Osteoblast (primary cell): ENCODE measurements around the gene AQP7. TPM values are rescaled to one million over a fixed set of nuclear protein-coding genes. Genes with fewer than 3 reads are reported as not detected.
A peak's percentile ranks its signal among the peaks of the same experiment; 100 is the strongest.

ENCODE experiments used
- DNase-seq: peaks from one replicate; pipeline ENCODE4 v3.0.0; 2011; ENCODE audit warnings: low spot score, mixed read lengths; ENCODE audit not compliant: insufficient read length; ENCODE audit errors: missing footprints
- H2AFZ ChIP-seq: 2 replicates; pipeline ENCODE4 v1.6.0; 2011; ENCODE audit warnings: mild to moderate bottlenecking, low read length
- H3K27ac ChIP-seq: 2 replicates; pipeline ENCODE4 v1.5.1; 2011; ENCODE audit warnings: mild to moderate bottlenecking, low read depth, low read length, moderate library complexity
- H3K27me3 ChIP-seq: 2 replicates; pipeline ENCODE4 v1.6.0; 2012; ENCODE audit warnings: mild to moderate bottlenecking, control low read depth, inconsistent platforms, low read length, moderate library complexity; ENCODE audit not compliant: insufficient read depth
- H3K36me3 ChIP-seq: 2 replicates; pipeline ENCODE4 v1.5.1; 2011; ENCODE audit warnings: mild to moderate bottlenecking, low read length, control low read depth, moderate library complexity; ENCODE audit not compliant: insufficient read depth
- H3K4me1 ChIP-seq: 2 replicates; pipeline ENCODE4 v1.5.1; 2011; ENCODE audit warnings: mild to moderate bottlenecking, low read length, control low read depth, moderate library complexity; ENCODE audit not compliant: insufficient read depth
- H3K4me2 ChIP-seq: 2 replicates; pipeline ENCODE4 v1.6.0; 2011; ENCODE audit warnings: mild to moderate bottlenecking, low read length; ENCODE audit not compliant: insufficient read depth
- H3K4me3 ChIP-seq: fragments of 200-600 bp; sonication (generic); 3 replicates; pipeline ENCODE4 v1.5.1; 2012; ENCODE audit warnings: mild to moderate bottlenecking, low read length, inconsistent platforms; ENCODE audit not compliant: insufficient read depth
- H3K79me2 ChIP-seq: 2 replicates; pipeline ENCODE4 v1.6.0; 2012; ENCODE audit warnings: mild to moderate bottlenecking, low read length, control low read depth, inconsistent platforms; ENCODE audit not compliant: insufficient read depth
- H3K9me3 ChIP-seq: 2 replicates; pipeline ENCODE4 v1.5.1; 2011; ENCODE audit warnings: low read depth, low read length, control low read depth
- H4K20me1 ChIP-seq: 2 replicates; pipeline ENCODE4 v1.6.0; 2012; ENCODE audit warnings: mild to moderate bottlenecking, low read length, control low read depth; ENCODE audit not compliant: insufficient read depth
- total RNA-seq: library from RNA; depleted of rRNA; stranded (reverse); fragments of >200 nt; gene quantifications from 2 replicates; pipeline ENCODE4 v1.2.3, GENCODE V29; 2012
- TF ChIP-seq, protein P1 (sequence below): IDR thresholded peaks from 2 replicates; pipeline ENCODE4 v1.5.1; 2011; ENCODE audit warnings: mild to moderate bottlenecking, low read depth, low read length, moderate library complexity; ENCODE audit errors: extremely low read depth

AQP7 gene
- total RNA-seq, 1 donor: not detected

DNA sequence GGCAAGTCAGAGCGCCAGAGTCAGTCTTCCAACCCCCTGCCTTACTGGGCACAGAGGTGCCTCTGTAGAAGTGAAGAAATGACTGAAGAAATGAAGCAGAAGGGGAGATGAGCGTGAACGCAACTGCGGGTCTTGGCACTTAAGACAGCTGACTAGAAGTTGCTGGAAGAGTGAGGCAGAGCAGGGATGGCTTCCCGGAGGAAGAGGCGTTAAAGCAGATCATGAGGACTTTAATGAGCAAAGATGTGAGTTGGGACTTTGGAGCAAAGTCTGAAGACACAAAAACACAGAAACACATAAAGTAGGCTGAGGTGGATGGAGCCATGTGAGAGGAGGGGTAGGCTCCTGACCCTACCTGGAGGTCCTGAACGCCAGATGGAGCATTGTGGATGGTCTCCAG lies 37.8 kb upstream of the AQP7 start:
- Histone ChIP-seq H3K36me3 (no peaks in the 10 kb centered on the region), H2AFZ (no peak overlapping the region), H4K20me1 (no peaks in the 10 kb centered on the region), H3K9me3 (no peaks in the 10 kb centered on the region), H3K27ac (no peak overlapping the region), H3K79me2 (no peaks in the 10 kb centered on the region), H3K27me3 (peaks cover 32% of the 10 kb centered on the region), H3K4me3 (no peak overlapping the region), H3K4me2 (no peak overlapping the region), H3K4me1 (no peaks in the 10 kb centered on the region)
- TF ChIP-seq, protein P1, sequence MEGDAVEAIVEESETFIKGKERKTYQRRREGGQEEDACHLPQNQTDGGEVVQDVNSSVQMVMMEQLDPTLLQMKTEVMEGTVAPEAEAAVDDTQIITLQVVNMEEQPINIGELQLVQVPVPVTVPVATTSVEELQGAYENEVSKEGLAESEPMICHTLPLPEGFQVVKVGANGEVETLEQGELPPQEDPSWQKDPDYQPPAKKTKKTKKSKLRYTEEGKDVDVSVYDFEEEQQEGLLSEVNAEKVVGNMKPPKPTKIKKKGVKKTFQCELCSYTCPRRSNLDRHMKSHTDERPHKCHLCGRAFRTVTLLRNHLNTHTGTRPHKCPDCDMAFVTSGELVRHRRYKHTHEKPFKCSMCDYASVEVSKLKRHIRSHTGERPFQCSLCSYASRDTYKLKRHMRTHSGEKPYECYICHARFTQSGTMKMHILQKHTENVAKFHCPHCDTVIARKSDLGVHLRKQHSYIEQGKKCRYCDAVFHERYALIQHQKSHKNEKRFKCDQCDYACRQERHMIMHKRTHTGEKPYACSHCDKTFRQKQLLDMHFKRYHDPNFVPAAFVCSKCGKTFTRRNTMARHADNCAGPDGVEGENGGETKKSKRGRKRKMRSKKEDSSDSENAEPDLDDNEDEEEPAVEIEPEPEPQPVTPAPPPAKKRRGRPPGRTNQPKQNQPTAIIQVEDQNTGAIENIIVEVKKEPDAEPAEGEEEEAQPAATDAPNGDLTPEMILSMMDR: no peak
- peak; percentile 49 for DNase-seq

DNA sequence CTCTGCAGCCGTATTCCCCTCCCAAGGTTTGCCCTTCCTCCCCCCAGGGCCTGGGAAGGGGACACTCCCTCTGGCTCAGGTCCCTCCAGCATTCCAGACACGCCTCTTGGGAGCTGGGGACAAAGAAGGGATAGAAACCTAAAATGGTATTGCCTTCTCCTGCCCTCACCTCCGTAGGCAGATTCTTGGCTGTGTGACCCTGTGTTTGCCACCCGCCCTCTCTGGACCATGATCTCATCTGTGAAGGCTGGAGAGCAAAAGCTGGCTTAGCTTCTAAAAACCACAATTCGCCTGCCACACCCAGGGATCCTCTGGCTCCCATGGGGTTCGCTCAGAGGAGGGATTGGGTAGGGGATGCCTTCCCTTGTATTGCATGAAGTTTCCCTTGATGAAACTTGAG lies 37.4 kb upstream of the AQP7 start:
- H3K4me2 ChIP-seq: no peak overlapping the region
- peaks cover 36% of the 10 kb centered on the region for H3K27me3 ChIP-seq
- DNase-seq: peak; percentile 92
- no peaks in the 10 kb centered on the region for H3K36me3 ChIP-seq
- no peaks in the 10 kb centered on the region for H3K4me1 ChIP-seq
- H2AFZ ChIP-seq: no peak overlapping the region
- TF ChIP-seq, protein P1: no peak
- no peaks in the 10 kb centered on the region for H3K79me2 ChIP-seq
- no peaks in the 10 kb centered on the region for H4K20me1 ChIP-seq
- no peaks in the 10 kb centered on the region for H3K9me3 ChIP-seq
- H3K4me3 ChIP-seq: no peak overlapping the region
- H3K27ac ChIP-seq: no peak overlapping the region

DNA sequence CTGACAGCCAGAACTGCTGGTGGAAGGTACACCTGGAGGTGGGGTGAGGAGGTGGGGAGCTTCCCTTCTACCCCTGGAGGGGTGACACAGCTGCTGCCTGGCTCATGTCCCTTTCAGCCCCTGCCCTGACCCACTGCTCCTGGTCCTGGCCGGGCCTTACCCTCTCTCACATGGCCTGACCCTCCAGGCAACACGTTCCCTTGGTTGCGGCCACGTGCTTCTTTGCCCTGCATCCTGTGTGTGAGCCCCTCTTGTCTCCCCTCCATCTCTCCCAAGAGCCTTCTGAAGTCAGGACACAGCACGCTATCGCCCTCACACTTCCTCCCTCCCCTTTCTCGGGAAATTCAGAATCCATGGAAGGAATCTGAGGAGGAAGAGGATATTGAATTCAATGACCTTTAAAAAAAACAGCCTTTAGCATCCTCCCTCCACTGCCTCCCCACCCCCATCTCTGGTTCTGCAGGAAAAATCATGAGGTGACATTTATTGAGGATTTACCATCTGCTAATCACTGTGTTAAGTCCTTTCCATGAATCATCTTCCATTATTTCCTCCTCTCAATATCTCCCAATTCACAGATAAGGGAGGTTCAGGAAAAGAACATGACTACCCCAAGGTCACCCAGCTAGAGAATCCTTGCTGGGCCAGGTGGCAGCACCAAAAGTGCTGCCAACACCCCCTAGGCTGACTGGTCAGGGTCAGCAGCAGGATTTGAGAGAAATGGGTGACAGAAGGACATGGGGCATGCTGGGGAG lies 36.7 kb upstream of the AQP7 start:
- no peaks in the 10 kb centered on the region for H4K20me1 ChIP-seq
- no peaks in the 10 kb centered on the region for H3K9me3 ChIP-seq
- no peaks in the 10 kb centered on the region for H3K36me3 ChIP-seq
- no peaks in the 10 kb centered on the region for H3K79me2 ChIP-seq
- no peaks in the 10 kb centered on the region for H3K4me1 ChIP-seq
- no peak overlapping the region for H2AFZ ChIP-seq
- DNase-seq: peak; percentile 58
- H3K27ac ChIP-seq: no peak overlapping the region
- H3K27me3 ChIP-seq: peaks cover 41% of the 10 kb centered on the region
- H3K4me3 ChIP-seq: no peak overlapping the region
- TF ChIP-seq, protein P1: no peak
- H3K4me2 ChIP-seq: no peak overlapping the region

DNA sequence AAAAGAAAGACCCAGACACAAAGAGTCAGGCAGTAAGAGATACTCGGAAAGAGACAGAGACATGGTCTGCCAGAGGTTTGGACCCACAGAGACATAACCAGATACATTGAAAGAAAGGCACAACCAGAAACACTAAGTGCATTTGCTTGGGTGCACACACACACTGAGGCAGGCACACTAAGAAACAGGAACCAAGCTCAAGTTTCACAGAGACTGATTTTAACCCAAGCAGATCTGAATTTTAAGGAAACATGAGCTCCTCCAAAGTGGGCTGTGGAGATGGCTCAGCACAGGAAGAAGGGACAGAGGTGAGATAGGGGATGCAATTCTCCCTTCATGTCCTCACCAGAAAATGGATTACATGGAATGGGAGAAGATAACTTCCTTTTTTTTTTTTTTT lies 35.5 kb upstream of the AQP7 start:
- H3K27me3 ChIP-seq: peaks cover 41% of the 10 kb centered on the region
- H3K36me3 ChIP-seq: no peaks in the 10 kb centered on the region
- no peaks in the 10 kb centered on the region for H3K4me1 ChIP-seq
- no peak overlapping the region for H3K27ac ChIP-seq
- no peaks in the 10 kb centered on the region for H3K9me3 ChIP-seq
- DNase-seq: no peak
- H3K4me2 ChIP-seq: no peak overlapping the region
- H3K4me3 ChIP-seq: no peak overlapping the region
- no peaks in the 10 kb centered on the region for H4K20me1 ChIP-seq
- H2AFZ ChIP-seq: no peak overlapping the region
- TF ChIP-seq, protein P1: no peak
- no peaks in the 10 kb centered on the region for H3K79me2 ChIP-seq
